Endothelial cell of umbilical vein (primary cell): ENCODE measurements around the gene ANKRD33B.

Experiments
- CTCF ChIP-seq, 2 donors: IDR thresholded peaks; 1 replicate in 1 of 2; 2 replicates in 1 of 2; pipeline ENCODE4 v1.5.1; 2011; ENCODE audit warnings: low read length in 2 of 2, mild to moderate bottlenecking in 2 of 2, moderate library complexity in 2 of 2, control low read depth in 1 of 2, inconsistent platforms in 1 of 2, low read depth in 1 of 2; ENCODE audit not compliant: insufficient read depth in 1 of 2; ENCODE audit errors: extremely low read depth in 1 of 2
- EZH2 ChIP-seq: IDR thresholded peaks from 2 replicates; pipeline ENCODE4 v1.6.1; 2012; ENCODE audit warnings: borderline replicate concordance, low read depth, mild to moderate bottlenecking, moderate library complexity, low read length, inconsistent platforms; ENCODE audit not compliant: severe bottlenecking
- JUN ChIP-seq: IDR thresholded peaks from 2 replicates; pipeline ENCODE4 v1.6.1; 2011; ENCODE audit warnings: borderline replicate concordance, low read depth; ENCODE audit not compliant: insufficient read length, insufficient read depth
- MAX ChIP-seq: IDR thresholded peaks from 2 replicates; pipeline ENCODE4 v1.6.1; 2011; ENCODE audit not compliant: insufficient read depth, insufficient read length
- POLR2A ChIP-seq: IDR thresholded peaks from 2 replicates; pipeline ENCODE4 v1.6.1; 2012; ENCODE audit warnings: low read depth, mild to moderate bottlenecking, control low read depth, low read length

- TF ChIP-seq MAX (no peak), EZH2 (no peak), JUN (peak; percentile 86), CTCF (IDR thresholded peaks at IDR 0.05; ENCODE audit: extremely low read depth in 1 of 2, insufficient read depth in 1 of 2, low read depth in 1 of 2, low read length in 2 of 2) (no peak), POLR2A (peak; percentile 28)
Observed at GRCh38 chr5:10577371-10578292, 13.8 kb downstream of the ANKRD33B start.
